ENCODE results near the gene QRSL1. TPM values are rescaled to one million over a fixed set of nuclear protein-coding genes. Genes with fewer than 3 reads are reported as not detected.

QRSL1 gene
- total and polyA plus RNA-seq, 12 donors = 8.1 to 20.0 (median 14.5) TPM

- no peak for ATAC-seq
- WGBS, 2 donors = 88 to 89% methylated on average over 6 of the region's 6 CpGs
- H3K36me3 ChIP-seq = peaks cover 0 to 68% (median 23%) of the 10 kb centered on the region in 9 donors
These were observed 37.1 kb downstream of the QRSL1 start for GRCh38 chr6:106666282-106667021.

DNA sequence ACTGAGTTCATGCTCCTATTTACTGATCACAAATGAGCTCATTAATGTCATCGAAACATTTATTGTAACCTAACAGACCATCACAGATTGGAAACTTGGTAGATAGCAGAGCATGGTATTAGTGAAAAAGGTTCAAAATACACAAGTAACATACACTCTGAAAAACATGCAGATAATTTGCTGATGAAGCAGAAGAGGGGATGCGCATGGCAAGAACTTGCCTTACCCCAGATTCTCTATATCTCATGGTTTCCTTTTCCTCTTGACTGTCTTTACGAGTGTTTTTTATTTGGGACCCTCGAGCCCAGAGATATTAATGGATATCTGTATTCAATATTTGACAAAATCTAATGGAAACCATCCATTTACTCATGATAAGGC lies 37.6 kb downstream of the QRSL1 start:
- Histone ChIP-seq H3K4me1 (no peaks in the 10 kb centered on the region), H3K4me3 (no peak overlapping the region), H3K9me3 (no peaks in the 10 kb centered on the region), H3K27me3 (no peaks in the 10 kb centered on the region), H3K27ac (no peak overlapping the region), H3K36me3 (peaks cover 0 to 63% (median 23%) of the 10 kb centered on the region in 9 donors)
- 94 to 97% methylated on average over 4 of the region's 4 CpGs for WGBS, 2 donors
- TF ChIP-seq CTCF (IDR thresholded peaks at IDR 0.05) = no peak
- intact Hi-C loops (cut with DNase I) = loop anchor here in 1 of 10 donors (5.0 kb wide), 1 partner anchor 1690 kb away; no protein-coding TSS in a partner anchor
- ATAC-seq = no peak
- DNase-seq = no peak

More at GRCh38 chr6:106666282-106667021, 37.1 kb downstream of the QRSL1 start:
- no peak for DNase-seq
- no peaks in the 10 kb centered on the region for H3K4me1 ChIP-seq
- no peak for TF ChIP-seq CTCF (IDR thresholded peaks at IDR 0.05)
- intact Hi-C loops (cut with DNase I) = loop anchor here in 1 of 10 donors (5.0 kb wide), 1 partner anchor 1689 kb away; no protein-coding TSS in a partner anchor
- no peak overlapping the region for H3K27ac ChIP-seq
- H3K4me3 ChIP-seq = no peak overlapping the region
- no peaks in the 10 kb centered on the region for H3K9me3 ChIP-seq
- H3K27me3 ChIP-seq = no peaks in the 10 kb centered on the region

DNA sequence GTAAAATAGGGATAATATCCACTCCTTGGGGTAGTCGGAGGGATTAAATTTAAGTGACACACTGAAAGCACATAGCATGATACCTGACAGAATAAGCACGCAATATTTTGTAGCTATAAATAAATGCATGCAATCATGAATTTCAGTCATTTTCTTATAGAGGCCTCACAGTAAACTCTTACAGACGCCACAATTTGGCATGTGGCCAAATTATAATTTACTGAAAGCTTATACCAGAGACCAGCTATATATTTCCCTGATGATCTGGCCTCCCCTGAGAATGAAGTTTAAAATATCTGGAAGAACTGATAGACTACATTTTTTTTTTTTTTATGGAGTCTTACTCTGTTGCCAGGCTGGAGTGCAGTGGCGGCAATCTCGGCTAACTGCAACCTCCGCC lies 40.9 kb downstream of the QRSL1 start:
- intact Hi-C loops (cut with DNase I) = no loop called here
- WGBS, 2 donors = 86 to 87% methylated on average over 6 of the region's 6 CpGs

DNA sequence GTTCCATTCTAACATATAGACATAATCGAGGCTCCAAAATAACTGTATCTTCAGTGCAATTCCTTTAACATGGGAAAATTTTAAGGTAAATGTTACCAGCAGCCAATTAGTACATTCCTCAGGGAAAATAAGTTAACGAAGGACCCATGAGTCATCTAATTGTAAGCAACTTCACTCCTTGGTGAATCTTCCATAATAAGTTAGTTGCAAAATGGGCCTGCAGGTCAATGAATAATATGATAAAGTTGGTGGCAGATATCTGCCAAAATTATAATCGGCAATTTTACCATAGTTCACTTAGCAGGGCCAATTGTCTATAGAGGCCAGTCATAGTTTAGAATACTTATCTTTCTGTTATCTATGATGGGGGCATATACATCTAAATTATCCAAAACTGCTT lies 42.3 kb downstream of the QRSL1 start:
- Histone ChIP-seq H3K27ac (no peak overlapping the region), H3K36me3 (peaks cover 0 to 16% (median 2%) of the 10 kb centered on the region in 9 donors), H3K27me3 (no peaks in the 10 kb centered on the region), H3K4me3 (no peak overlapping the region), H3K4me1 (no peaks in the 10 kb centered on the region), H3K9me3 (no peaks in the 10 kb centered on the region)
- DNase-seq (no peak), ATAC-seq (no peak)
- intact Hi-C loops (cut with DNase I) = no loop called here
- 91 to 96% methylated on average over 3 of the region's 3 CpGs for WGBS, 2 donors
- no peak for TF ChIP-seq CTCF (IDR thresholded peaks at IDR 0.05)

More for the DNA sequence above, 40.9 kb downstream of the QRSL1 start:
- H3K27me3 ChIP-seq = no peaks in the 10 kb centered on the region
- DNase-seq = no peak
- TF ChIP-seq CTCF (IDR thresholded peaks at IDR 0.05) = no peak
- no peaks in the 10 kb centered on the region for H3K9me3 ChIP-seq
- no peaks in the 10 kb centered on the region for H3K4me1 ChIP-seq
- no peak for ATAC-seq
- H3K27ac ChIP-seq = no peak overlapping the region
- H3K36me3 ChIP-seq = peaks cover 0 to 30% (median 13%) of the 10 kb centered on the region in 9 donors
- H3K4me3 ChIP-seq = no peak overlapping the region

All from heart right ventricle (tissue), 16 donors.